ENCODE data around the gene MYL12B.

MYL12B gene

GRCh38 chr18:3236470-3236869 is 25.5 kb upstream of the MYL12B start:
- DNase-seq = no peak

GRCh38 chr18:3238742-3239141 is 23.2 kb upstream of the MYL12B start:
- DNase-seq = no peak

- no peak for DNase-seq
Observed at GRCh38 chr18:3245185-3245564, 16.8 kb upstream of the MYL12B start.

GRCh38 chr18:3245853-3246634 is 15.9 kb upstream of the MYL12B start:
- peak; percentile 18 to 66 for DNase-seq

GRCh38 chr18:3246635-3247239 is 15.2 kb upstream of the MYL12B start:
- DNase-seq = no peak

GRCh38 chr18:3247240-3248061 is 14.5 kb upstream of the MYL12B start, which contains the start of gene MYL12A:
Gene MYL12A (plus strand): TSS chr18:3247801. CDS start chr18:3253248, 5,447 bp downstream.
- DNase-seq = peak; percentile 28 to 78

- DNase-seq = no peak
Observed at GRCh38 chr18:3248062-3248657, 13.8 kb upstream of the MYL12B start.

- no peak for DNase-seq
Observed at GRCh38 chr18:3248658-3249359, 13.1 kb upstream of the MYL12B start.

- no peak for DNase-seq
Observed at GRCh38 chr18:3250237-3251107, 11.5 kb upstream of the MYL12B start.

- no peak for DNase-seq
Observed at GRCh38 chr18:3251249-3251962, 10.5 kb upstream of the MYL12B start.

GRCh38 chr18:3251963-3252277 is 10.0 kb upstream of the MYL12B start:
- DNase-seq = no peak

GRCh38 chr18:3252843-3253242 is 9.1 kb upstream of the MYL12B start:
- DNase-seq = no peak

GRCh38 chr18:3254725-3255124 is 7.2 kb upstream of the MYL12B start:
- DNase-seq = no peak

GRCh38 chr18:3255611-3256165 is 6.2 kb upstream of the MYL12B start:
- no peak for DNase-seq

GRCh38 chr18:3256693-3257626 is 5.0 kb upstream of the MYL12B start:
- no peak for DNase-seq

GRCh38 chr18:3257627-3258120 is 4.3 kb upstream of the MYL12B start:
- DNase-seq = no peak

- DNase-seq = no peak
Observed at GRCh38 chr18:3260995-3261372, 949 bp upstream of the MYL12B start.

GRCh38 chr18:3262234-3263131 is 550 bp downstream of the MYL12B start:
- DNase-seq = no peak

Data from cerebellar nuclear complex (tissue), 1 donor.